ENCODE data around the gene CCN6. TPM values are rescaled to one million over a fixed set of nuclear protein-coding genes. Genes with fewer than 3 reads are reported as not detected.

CCN6 gene
- total RNA-seq, 1 experiment from 2014 or later = not detected

DNA sequence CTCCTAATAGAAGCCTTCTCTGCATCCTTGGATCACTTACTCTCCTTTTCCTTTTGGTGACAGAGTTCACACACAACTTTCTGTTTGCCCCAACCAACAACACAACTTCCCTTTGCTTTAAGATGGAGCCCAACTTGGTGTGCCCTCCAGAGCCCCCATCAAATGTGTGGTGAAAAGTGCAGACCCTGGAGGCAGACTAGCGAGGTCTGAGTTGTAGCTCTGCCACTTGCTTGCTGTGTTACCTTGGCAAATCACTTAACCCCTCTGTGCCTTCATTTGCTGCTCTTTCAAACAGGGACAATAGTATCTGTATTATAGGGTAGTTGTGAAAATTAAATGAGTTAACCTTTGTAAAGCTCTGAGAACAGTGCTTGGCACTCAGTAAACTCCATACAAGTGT lies 34.3 kb upstream of the CCN6 start:
- Mint-ChIP-seq H3K27ac (no peak overlapping the region), H3K36me3 (ENCODE audit: insufficient read depth in 1 of 3, low read depth in 3 of 3) (peaks cover 0 to 10% (median 0%) of the 10 kb centered on the region in 3 experiments; a peak in 3 of 7 replicates), H3K4me1 (peaks cover 0 to 3% of the 10 kb centered on the region in 2 experiments; a peak in 2 of 4 replicates)

More for the DNA sequence above, 34.3 kb upstream of the CCN6 start:
- H3T11ph ChIP-seq (ENCODE audit: low read length) = no peak overlapping the region
- no peak overlapping the region for H3K4ac ChIP-seq (ENCODE audit: low read depth, low read length)
- H3K27me3 ChIP-seq (ENCODE audit: insufficient read depth, low read length) = no peaks in the 10 kb centered on the region
- H3K9me3 ChIP-seq (ENCODE audit: control insufficient read depth, low read depth, low read length) = no peaks in the 10 kb centered on the region
- H3K14ac ChIP-seq (ENCODE audit: insufficient read depth, low read length) = no peak overlapping the region
- H2BK20ac ChIP-seq (ENCODE audit: low read depth, low read length, poor library complexity, severe bottlenecking) = no peak overlapping the region
- DNase-seq = no peak
- no peak overlapping the region for H3K18ac ChIP-seq (ENCODE audit: insufficient read length, low read depth, low read length)
- no peak overlapping the region for H4K91ac ChIP-seq (ENCODE audit: insufficient read length, low read depth, low read length)
- no peak overlapping the region for H2BK15ac ChIP-seq (ENCODE audit: low read depth, low read length)
- Mint-ChIP-seq H3K4me3 (no peak overlapping the region), H3K9me3 (peaks cover 4 to 11% of the 10 kb centered on the region in 2 experiments; a peak in 4 of 5 replicates), H3K27me3 (ENCODE audit: low read depth) (no peaks in the 10 kb centered on the region; the same call in none of the 2 replicates)
- H3K9ac ChIP-seq (ENCODE audit: extremely low read depth, insufficient read length, low read length) = no peak overlapping the region
- no peaks in the 10 kb centered on the region for H3K4me1 ChIP-seq (ENCODE audit: insufficient read depth, low read length)
- H4K8ac ChIP-seq (replicated peaks; ENCODE audit: insufficient read length, low read depth, low read length) = no peak overlapping the region
- H3K79me2 ChIP-seq (ENCODE audit: insufficient read depth, low read length) = no peaks in the 10 kb centered on the region
- no peak overlapping the region for H2BK120ac ChIP-seq (ENCODE audit: low read depth, low read length, poor library complexity, severe bottlenecking)
- no peak overlapping the region for H2AK5ac ChIP-seq (ENCODE audit: insufficient read length, low read length)
- no CpG with 5 or more reads among the region's 1 CpG for WGBS (ENCODE audit: extremely low coverage, insufficient read length, low lambda C conversion rate)
- no peak overlapping the region for H3K23ac ChIP-seq (ENCODE audit: insufficient read length, low read depth, low read length)
- no peak overlapping the region for H3K4me2 ChIP-seq (ENCODE audit: insufficient read depth, insufficient read length, low read length)
- no peak overlapping the region for H2BK5ac ChIP-seq (ENCODE audit: insufficient read length, low read length)
- no peaks in the 10 kb centered on the region for H3K23me2 ChIP-seq (ENCODE audit: insufficient read length, low read depth, low read length, poor library complexity, severe bottlenecking)
- no peak overlapping the region for H3K56ac ChIP-seq (ENCODE audit: insufficient read length, low read depth, low read length)
- H2BK12ac ChIP-seq (ENCODE audit: insufficient read length, low read depth, low read length) = no peak overlapping the region
- no peak for TF ChIP-seq CTCF (conservative IDR thresholded peaks at IDR 0.05)
- no peaks in the 10 kb centered on the region for H3K79me1 ChIP-seq (ENCODE audit: insufficient read depth, low read depth, low read length, poor library complexity, severe bottlenecking)
- H4K20me1 ChIP-seq (ENCODE audit: control insufficient read depth, insufficient read depth, insufficient read length) = no peaks in the 10 kb centered on the region
- no peak overlapping the region for H2AFZ ChIP-seq (ENCODE audit: low read length)
- H4K5ac ChIP-seq (ENCODE audit: insufficient read length, low read depth, low read length) = no peak overlapping the region
- H3K27ac ChIP-seq (ENCODE audit: insufficient read length, low read depth, low read length) = no peak overlapping the region
